ENCODE results near the gene SKA1.
"Not testable (repeated sequence)": the region's sequence is repeated elsewhere in the genome, so short reads cannot be mapped to it uniquely, and the experiment has no call there.

SKA1 gene

DNA sequence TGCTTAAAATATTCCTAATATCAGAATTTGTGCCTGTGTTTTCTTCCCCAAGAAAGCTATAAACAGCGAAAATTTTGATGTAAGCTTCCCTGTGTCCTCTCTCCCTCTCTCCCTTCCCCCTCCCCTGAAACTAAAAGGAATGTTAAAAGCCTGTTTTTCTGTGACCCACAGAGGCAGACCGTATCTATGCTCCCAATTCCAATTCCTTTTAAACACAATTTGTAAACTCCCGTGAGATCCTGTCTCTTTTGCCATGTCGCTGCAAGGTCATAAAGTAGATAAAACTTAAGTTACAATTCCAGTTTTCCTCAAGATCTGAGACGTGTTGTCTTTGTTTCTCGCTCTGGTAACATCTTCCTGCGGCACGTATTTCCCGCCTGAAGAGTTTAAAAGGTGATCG is 23.3 kb downstream of the SKA1 start:
- TF ChIP-seq, protein P1, sequence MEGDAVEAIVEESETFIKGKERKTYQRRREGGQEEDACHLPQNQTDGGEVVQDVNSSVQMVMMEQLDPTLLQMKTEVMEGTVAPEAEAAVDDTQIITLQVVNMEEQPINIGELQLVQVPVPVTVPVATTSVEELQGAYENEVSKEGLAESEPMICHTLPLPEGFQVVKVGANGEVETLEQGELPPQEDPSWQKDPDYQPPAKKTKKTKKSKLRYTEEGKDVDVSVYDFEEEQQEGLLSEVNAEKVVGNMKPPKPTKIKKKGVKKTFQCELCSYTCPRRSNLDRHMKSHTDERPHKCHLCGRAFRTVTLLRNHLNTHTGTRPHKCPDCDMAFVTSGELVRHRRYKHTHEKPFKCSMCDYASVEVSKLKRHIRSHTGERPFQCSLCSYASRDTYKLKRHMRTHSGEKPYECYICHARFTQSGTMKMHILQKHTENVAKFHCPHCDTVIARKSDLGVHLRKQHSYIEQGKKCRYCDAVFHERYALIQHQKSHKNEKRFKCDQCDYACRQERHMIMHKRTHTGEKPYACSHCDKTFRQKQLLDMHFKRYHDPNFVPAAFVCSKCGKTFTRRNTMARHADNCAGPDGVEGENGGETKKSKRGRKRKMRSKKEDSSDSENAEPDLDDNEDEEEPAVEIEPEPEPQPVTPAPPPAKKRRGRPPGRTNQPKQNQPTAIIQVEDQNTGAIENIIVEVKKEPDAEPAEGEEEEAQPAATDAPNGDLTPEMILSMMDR (IDR thresholded peaks at IDR 0.05; ENCODE audit: low read depth, low read length, missing control alignments), result no peak
- DNase-seq (ENCODE audit: low read depth), result no peak
- in situ Hi-C loops (cut with HindIII; ENCODE audit: low sequenced_read_pairs), result no loop called here

DNA sequence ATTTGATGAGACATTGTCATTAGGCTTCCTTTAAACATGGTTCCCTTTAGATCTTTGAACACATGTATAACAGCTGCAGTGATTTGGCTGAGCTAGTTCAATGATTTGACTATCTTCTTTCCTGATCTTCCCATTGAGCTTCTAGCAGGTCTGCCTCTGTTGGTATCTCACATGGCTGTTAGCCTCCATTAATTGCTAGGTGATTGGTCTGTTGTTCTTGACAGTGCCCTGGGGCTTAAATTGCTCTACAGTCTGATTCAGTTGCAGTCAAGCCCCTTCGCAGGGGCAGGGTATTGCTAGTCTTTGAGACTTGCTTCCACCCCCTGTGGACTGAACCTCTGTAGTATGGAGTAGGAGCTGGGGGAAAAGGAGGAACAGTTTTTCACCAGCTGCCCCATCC is 24.1 kb downstream of the SKA1 start:
- DNase-seq (ENCODE audit: low read depth), result no peak
- in situ Hi-C loops (cut with HindIII; ENCODE audit: low sequenced_read_pairs), result no loop called here
- no peak overlapping the region for H3K4me3 ChIP-seq (ENCODE audit: low read depth, low read length)
- TF ChIP-seq, protein P1 (IDR thresholded peaks at IDR 0.05; ENCODE audit: low read depth, low read length, missing control alignments), result no peak

More for the DNA sequence above, 23.3 kb downstream of the SKA1 start:
- no peak overlapping the region for H3K4me3 ChIP-seq (ENCODE audit: low read depth, low read length)

DNA sequence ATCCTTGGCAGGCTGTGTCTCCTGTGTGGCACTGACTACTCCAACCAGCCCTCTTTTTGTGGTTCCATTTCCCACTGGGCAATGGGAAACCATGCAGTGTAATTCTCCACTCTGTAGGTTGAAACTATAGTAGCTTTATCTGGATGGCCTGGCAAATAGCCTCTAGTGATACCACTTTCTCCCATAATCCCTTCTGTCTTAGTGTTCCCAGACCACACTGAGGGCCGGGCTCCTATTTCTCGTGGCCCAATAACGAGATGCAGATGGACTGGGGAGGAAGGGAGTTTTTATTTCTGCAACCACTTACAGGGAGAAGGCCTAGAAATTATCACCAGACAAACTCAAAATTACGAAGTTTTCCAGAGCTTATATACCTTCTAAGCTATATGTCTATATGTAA is 24.7 kb downstream of the SKA1 start:
- no peak overlapping the region for H3K4me3 ChIP-seq (ENCODE audit: low read depth, low read length)
- TF ChIP-seq, protein P1 (IDR thresholded peaks at IDR 0.05; ENCODE audit: low read depth, low read length, missing control alignments), result no peak
- DNase-seq (ENCODE audit: low read depth), result no peak
- in situ Hi-C loops (cut with HindIII; ENCODE audit: low sequenced_read_pairs), result no loop called here

DNA sequence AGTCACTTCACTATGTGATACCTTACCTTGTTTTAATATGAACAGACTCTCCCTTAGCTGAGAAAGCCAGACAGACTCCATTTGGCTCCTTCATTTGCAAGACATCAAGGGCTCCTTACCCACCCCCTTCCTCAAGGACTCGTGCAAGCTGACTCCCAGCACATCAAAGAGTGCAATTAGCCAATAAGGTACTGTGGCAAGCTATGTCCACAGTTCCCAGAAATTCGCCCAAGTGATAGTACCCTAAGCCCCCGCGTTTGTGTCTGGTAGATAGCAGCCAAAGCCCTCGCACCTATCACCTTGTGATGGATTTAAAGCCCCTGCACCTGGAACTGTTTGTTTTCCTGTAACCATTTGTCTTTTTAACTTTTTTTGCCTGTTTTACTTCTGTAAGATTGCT is 25.6 kb downstream of the SKA1 start:
- DNase-seq (ENCODE audit: low read depth); in situ Hi-C loops (cut with HindIII; ENCODE audit: low sequenced_read_pairs): not testable (repeated sequence)

DNA sequence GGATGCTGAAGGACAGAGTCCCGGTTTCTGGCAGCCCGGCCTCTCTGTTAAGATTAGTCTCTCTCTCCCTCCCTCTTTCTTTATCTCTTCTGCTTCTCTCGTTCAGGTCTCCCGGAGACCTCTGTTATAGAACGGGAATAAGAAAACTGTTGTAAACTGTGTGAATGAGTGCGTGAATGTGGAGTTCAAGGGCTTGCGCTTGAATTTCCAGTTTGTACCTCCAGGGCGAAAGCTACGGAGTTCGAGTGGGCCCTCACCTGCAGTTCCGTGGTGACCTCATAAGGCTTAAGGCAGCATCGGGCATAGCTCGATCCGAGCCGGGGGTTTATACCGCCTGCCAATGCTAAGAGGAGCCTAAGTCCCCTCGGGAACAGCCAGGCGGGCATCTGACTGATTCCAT is 26.4 kb downstream of the SKA1 start:
- H3K4me3 ChIP-seq (ENCODE audit: low read depth, low read length), result no peak overlapping the region
- DNase-seq (ENCODE audit: low read depth), result no peak
- in situ Hi-C loops (cut with HindIII; ENCODE audit: low sequenced_read_pairs), result no loop called here
- TF ChIP-seq, protein P1 (IDR thresholded peaks at IDR 0.05; ENCODE audit: low read depth, low read length, missing control alignments), result no peak

More for the DNA sequence above, 25.6 kb downstream of the SKA1 start:
- not testable (repeated sequence) for H3K4me3 ChIP-seq (ENCODE audit: low read depth, low read length)

DNA sequence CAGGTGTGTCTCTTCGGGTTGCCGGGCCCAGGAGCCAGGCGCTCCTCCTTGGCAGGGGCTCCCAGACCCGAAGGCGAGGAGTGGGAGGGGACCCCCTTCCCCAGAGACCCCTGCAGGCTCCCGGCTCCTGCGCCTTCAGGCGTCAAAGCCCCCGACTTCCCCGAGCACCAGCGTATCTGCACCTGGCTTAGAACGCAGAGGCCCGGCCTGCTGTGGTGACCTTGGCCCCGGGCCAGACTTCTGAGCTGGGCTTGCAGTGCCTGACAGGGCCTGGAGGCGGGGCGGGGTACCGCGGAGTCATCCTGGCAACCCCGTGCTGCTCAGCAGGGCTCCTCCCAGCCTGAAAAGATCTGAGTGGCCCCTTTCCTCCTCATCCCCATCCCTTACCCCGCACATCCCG is 27.0 kb downstream of the SKA1 start:
- in situ Hi-C loops (cut with HindIII; ENCODE audit: low sequenced_read_pairs), result no loop called here
- H3K4me3 ChIP-seq (ENCODE audit: low read depth, low read length), result no peak overlapping the region
- TF ChIP-seq, protein P1 (IDR thresholded peaks at IDR 0.05; ENCODE audit: low read depth, low read length, missing control alignments), result no peak
- DNase-seq (ENCODE audit: low read depth), result peak; percentile 1

DNA sequence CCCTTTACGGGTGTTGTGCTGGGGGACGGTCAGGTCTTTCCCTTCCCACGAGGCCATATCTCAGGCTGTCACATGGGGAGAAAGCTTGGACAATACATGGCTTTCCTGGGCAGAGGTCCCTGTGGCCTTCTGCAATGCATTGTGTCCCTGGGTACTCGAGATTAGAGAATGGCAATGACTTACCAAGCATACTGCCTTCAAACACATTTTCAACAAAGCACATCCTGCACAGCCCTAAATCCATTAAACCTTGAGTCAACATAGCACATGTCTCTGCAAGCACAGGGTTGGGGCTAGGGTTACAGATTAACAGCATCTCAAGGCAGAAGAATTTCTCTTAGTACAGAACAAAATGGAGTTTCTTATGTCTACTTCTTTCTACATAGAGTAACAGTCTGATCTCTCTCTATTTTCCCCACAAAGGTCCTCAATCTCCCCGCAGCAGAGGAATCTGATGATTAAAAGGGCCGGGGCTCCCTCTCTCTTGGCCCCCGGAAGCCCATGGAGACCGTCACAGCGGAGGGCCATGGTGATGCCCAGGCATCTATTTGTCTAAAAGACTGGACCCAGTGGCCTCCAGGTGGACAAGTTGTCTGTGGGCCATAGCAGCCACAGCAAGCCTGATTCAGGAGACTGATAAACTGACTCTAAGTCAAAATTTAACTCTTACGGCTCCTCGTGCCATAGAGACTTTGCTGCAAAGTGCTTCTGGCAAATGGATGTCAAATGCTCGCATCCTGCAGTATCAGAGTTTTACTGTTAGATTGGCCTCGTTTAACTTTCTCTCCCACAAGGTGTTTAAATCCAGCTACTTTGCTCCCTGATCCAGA is 30.1 kb downstream of the SKA1 start:
- DNase-seq (ENCODE audit: low read depth); H3K4me3 ChIP-seq (ENCODE audit: low read depth, low read length); in situ Hi-C loops (cut with HindIII; ENCODE audit: low sequenced_read_pairs): not testable (repeated sequence)
